Trophoblast cell (in vitro differentiated cells and primary cell): ENCODE measurements around the gene TXNDC16.
"Not testable (repeated sequence)": the region's sequence is repeated elsewhere in the genome, so short reads cannot be mapped to it uniquely, and the experiment has no call there.

Source experiments
- DNase-seq, 2 donors: peaks; one replicate each; pipeline ENCODE4 v3.0.0-alpha.2; 2016
- H2AFZ ChIP-seq: 2 replicates; pipeline ENCODE4 v1.6.1; 2013; ENCODE audit warnings: low read length, moderate library complexity, mild to moderate bottlenecking; ENCODE audit not compliant: insufficient read depth, poor library complexity
- H2AK5ac ChIP-seq: 2 replicates; pipeline ENCODE4 v1.6.1; 2013; ENCODE audit warnings: mild to moderate bottlenecking, low read length
- H2BK120ac ChIP-seq: 2 replicates; pipeline ENCODE4 v1.6.1; 2013; ENCODE audit warnings: low read length, mild to moderate bottlenecking, moderate library complexity; ENCODE audit not compliant: insufficient read depth, poor library complexity
- H2BK12ac ChIP-seq: 2 replicates; pipeline ENCODE4 v1.6.1; 2013; ENCODE audit warnings: mild to moderate bottlenecking, low read length, moderate library complexity
- H2BK5ac ChIP-seq: 2 replicates; pipeline ENCODE4 v1.6.1; 2013; ENCODE audit warnings: low read length, low read depth, moderate library complexity, mild to moderate bottlenecking; ENCODE audit not compliant: poor library complexity
- H3K14ac ChIP-seq: 2 replicates; pipeline ENCODE4 v1.6.1; 2013; ENCODE audit warnings: mild to moderate bottlenecking, low read length
- H3K18ac ChIP-seq: 2 replicates; pipeline ENCODE4 v1.6.1; 2013; ENCODE audit warnings: mild to moderate bottlenecking, low read length
- H3K23ac ChIP-seq: 2 replicates; pipeline ENCODE4 v1.6.1; 2013; ENCODE audit warnings: low read length
- H3K27ac ChIP-seq: 2 replicates; pipeline ENCODE4 v1.5.1; 2013; ENCODE audit warnings: low read depth, mild to moderate bottlenecking, inconsistent platforms, low read length, moderate library complexity
- H3K27me3 ChIP-seq: 2 replicates; pipeline ENCODE4 v1.6.1; 2013; ENCODE audit warnings: inconsistent platforms, mild to moderate bottlenecking, low read length, moderate library complexity; ENCODE audit not compliant: insufficient read depth
- H3K36me3 ChIP-seq, 2 experiments: 1 replicate in 1 of 2; 2 replicates in 1 of 2; pipeline ENCODE4 v1.6.1; 2013; ENCODE audit warnings: low read length in 2 of 2, mild to moderate bottlenecking in 2 of 2, moderate library complexity in 1 of 2; ENCODE audit not compliant: insufficient read depth in 2 of 2, control insufficient read depth in 1 of 2
- H3K4ac ChIP-seq: 2 replicates; pipeline ENCODE4 v1.6.1; 2013; ENCODE audit warnings: low read depth, mild to moderate bottlenecking, low read length, moderate library complexity
- H3K4me1 ChIP-seq, 2 experiments: 1 replicate in 1 of 2; 2 replicates in 1 of 2; pipeline ENCODE4 v1.6.1; 2013; ENCODE audit warnings: low read length in 2 of 2, mild to moderate bottlenecking in 2 of 2, moderate library complexity in 1 of 2; ENCODE audit not compliant: insufficient read depth in 2 of 2, control insufficient read depth in 1 of 2
- H3K4me2 ChIP-seq: 2 replicates; pipeline ENCODE4 v1.6.1; 2013; ENCODE audit warnings: inconsistent platforms, mild to moderate bottlenecking, low read length, moderate library complexity
- H3K4me3 ChIP-seq: 2 replicates; pipeline ENCODE4 v1.5.1; 2013; ENCODE audit warnings: mild to moderate bottlenecking, low read depth, low read length, inconsistent platforms
- H3K79me1 ChIP-seq: one replicate; pipeline ENCODE4 v1.6.1; 2013; ENCODE audit warnings: low read length
- H3K79me2 ChIP-seq: 2 replicates; pipeline ENCODE4 v1.6.1; 2013; ENCODE audit warnings: low read length, mild to moderate bottlenecking; ENCODE audit not compliant: control insufficient read depth, insufficient read depth, poor library complexity
- H3K9ac ChIP-seq: 2 replicates; pipeline ENCODE4 v1.6.1; 2013; ENCODE audit warnings: mild to moderate bottlenecking, low read length
- H3K9me3 ChIP-seq: 2 replicates; pipeline ENCODE4 v1.6.1; 2013; ENCODE audit warnings: low read depth, mild to moderate bottlenecking, control low read depth, inconsistent platforms, low read length; ENCODE audit not compliant: insufficient read depth
- H4K12ac ChIP-seq: 2 replicates; pipeline ENCODE4 v1.6.1; 2013; ENCODE audit warnings: low read depth, mild to moderate bottlenecking, low read length, moderate library complexity
- H4K8ac ChIP-seq: 2 replicates; pipeline ENCODE4 v1.6.1; 2013; ENCODE audit warnings: low read depth, mild to moderate bottlenecking, low read length, moderate library complexity
- H4K91ac ChIP-seq: one replicate; pipeline ENCODE4 v1.6.1; 2013; ENCODE audit warnings: low read depth, mild to moderate bottlenecking, low read length, moderate library complexity
- WGBS: extraction: QIAGEN DNeasy Blood & Tissue Kit; methylation state at CpG from one replicate; pipeline ENCODE4 v1.1.7; 2013; ENCODE audit warnings: missing lambda C conversion rate; ENCODE audit not compliant: insufficient read length, insufficient coverage; ENCODE audit errors: extremely low coverage; 5-methylcytosine and 5-hydroxymethylcytosine counted together

Gene TXNDC16

DNA sequence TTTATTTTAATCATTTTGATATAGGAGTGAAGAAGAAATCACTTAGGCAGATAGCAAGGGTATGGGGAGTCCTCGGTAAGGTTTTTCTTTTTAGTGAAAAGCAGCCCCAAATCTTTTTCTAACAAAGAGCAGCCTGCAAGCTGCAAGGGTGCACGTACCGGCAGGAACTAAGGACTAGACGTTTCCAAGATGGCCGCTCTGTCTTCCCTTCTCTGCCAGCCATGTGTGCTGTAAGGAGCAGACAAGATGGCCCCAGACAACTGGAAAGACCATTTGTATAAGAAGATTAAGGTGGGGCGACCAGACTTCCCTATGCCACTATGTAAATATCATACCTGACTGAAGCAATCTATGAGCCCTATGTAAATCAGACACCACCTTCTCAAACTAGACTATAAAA, 79.6 kb downstream of the TXNDC16 start:
- H2AK5ac ChIP-seq: no peak overlapping the region
- H2AFZ ChIP-seq: no peak overlapping the region
- no peak overlapping the region for H3K23ac ChIP-seq
- no peak overlapping the region for H2BK5ac ChIP-seq
- no peak overlapping the region for H3K27ac ChIP-seq
- no CpG with 5 or more reads among the region's 6 CpGs for WGBS
- no peaks in the 10 kb centered on the region for H3K9me3 ChIP-seq
- no peak overlapping the region for H3K14ac ChIP-seq
- H3K4me3 ChIP-seq: no peak overlapping the region
- no peak overlapping the region for H2BK120ac ChIP-seq
- no peaks in the 10 kb centered on the region for H3K79me1 ChIP-seq
- no peak overlapping the region for H3K4ac ChIP-seq
- H4K12ac ChIP-seq: no peak overlapping the region
- no peak overlapping the region for H2BK12ac ChIP-seq
- no peaks in the 10 kb centered on the region for H3K4me1 ChIP-seq
- no peak overlapping the region for H4K91ac ChIP-seq
- no peaks in the 10 kb centered on the region for H3K27me3 ChIP-seq
- no peak overlapping the region for H4K8ac ChIP-seq
- H3K4me2 ChIP-seq: no peak overlapping the region
- DNase-seq: peak in 1 of 2 donors; percentile 5
- no peaks in the 10 kb centered on the region for H3K36me3 ChIP-seq
- no peak overlapping the region for H3K18ac ChIP-seq
- no peak overlapping the region for H3K9ac ChIP-seq
- H3K79me2 ChIP-seq: no peaks in the 10 kb centered on the region

DNA sequence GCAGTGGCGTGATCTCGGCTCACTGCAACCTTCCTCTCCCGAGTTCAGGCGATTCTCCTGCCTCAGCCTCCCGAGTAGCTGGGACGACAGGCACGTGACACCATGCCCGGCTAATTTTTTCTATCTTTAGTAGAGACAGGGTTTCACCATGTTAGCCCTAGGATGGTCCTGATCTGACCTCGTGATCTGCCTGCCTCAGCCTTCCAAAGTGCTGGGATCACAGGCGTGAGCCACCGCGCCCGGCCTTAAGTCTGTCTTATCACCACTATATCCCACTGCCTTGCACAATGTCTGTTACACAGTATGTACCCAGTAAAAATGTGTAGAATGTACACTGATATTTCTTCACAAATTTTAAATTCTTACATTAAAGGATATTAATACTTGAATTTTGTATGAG, 80.1 kb downstream of the TXNDC16 start:
- WGBS: no CpG with 5 or more reads among the region's 13 CpGs
- H3K27ac ChIP-seq, H3K4me1 ChIP-seq, H3K9ac ChIP-seq, H3K79me2 ChIP-seq, H3K4me2 ChIP-seq, H4K8ac ChIP-seq, H3K27me3 ChIP-seq, H3K36me3 ChIP-seq, H2AK5ac ChIP-seq, H2BK5ac ChIP-seq, H2BK12ac ChIP-seq, H4K12ac ChIP-seq, H3K14ac ChIP-seq, H3K4me3 ChIP-seq, H3K4ac ChIP-seq, H3K18ac ChIP-seq, H3K9me3 ChIP-seq, H3K23ac ChIP-seq, H4K91ac ChIP-seq, H2AFZ ChIP-seq, H2BK120ac ChIP-seq, H3K79me1 ChIP-seq: not testable (repeated sequence)
- peak; percentile 71 to 78 for DNase-seq

DNA sequence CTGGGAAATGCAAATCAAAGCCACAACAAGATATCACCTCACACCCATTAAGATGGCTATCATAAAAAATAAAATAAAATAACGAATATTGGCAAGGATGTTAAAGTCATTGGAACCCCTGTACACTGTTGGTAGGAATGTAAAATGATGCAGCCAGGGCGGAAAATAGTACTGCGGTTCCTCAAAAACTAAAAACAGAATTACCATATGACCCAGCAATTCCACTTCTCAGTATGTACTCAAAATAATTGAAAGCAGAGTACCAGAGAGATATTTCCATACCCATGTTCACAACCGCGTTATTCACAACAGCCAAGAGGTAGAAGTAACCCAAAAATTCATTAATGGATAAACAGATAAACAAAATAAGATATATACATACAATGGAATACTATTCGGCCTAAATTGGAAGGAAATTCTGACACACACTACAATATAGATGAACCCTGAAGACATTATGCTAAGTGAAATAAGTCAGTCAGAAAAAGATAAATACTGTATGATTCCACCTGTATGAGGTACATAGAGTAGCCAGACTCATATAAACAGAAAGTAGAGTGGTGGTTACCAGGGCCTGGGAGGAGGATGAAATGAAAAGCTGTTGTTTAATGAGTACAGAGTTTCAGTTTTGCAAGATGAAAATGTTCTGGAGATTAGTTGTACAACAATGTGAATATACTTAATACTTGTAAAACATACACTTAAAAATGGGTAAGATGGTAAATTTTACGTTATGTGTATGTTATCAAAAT, 84.6 kb downstream of the TXNDC16 start:
- Histone ChIP-seq H2BK120ac (no peak overlapping the region), H2AK5ac (no peak overlapping the region), H3K4me3 (no peak overlapping the region), H3K79me2 (no peaks in the 10 kb centered on the region), H3K4me2 (no peak overlapping the region), H3K23ac (no peak overlapping the region), H3K27me3 (no peaks in the 10 kb centered on the region), H3K4me1 (no peaks in the 10 kb centered on the region), H3K4ac (no peak overlapping the region), H3K9me3 (no peaks in the 10 kb centered on the region), H2BK5ac (no peak overlapping the region), H2BK12ac (no peak overlapping the region), H3K36me3 (no peaks in the 10 kb centered on the region), H2AFZ (no peak overlapping the region), H3K18ac (no peak overlapping the region), H3K14ac (no peak overlapping the region), H3K9ac (no peak overlapping the region), H4K12ac (no peak overlapping the region), H3K27ac (no peak overlapping the region), H3K79me1 (no peaks in the 10 kb centered on the region), H4K8ac (no peak overlapping the region), H4K91ac (no peak overlapping the region)
- WGBS: no CpG with 5 or more reads among the region's 7 CpGs
- DNase-seq: no peak

DNA sequence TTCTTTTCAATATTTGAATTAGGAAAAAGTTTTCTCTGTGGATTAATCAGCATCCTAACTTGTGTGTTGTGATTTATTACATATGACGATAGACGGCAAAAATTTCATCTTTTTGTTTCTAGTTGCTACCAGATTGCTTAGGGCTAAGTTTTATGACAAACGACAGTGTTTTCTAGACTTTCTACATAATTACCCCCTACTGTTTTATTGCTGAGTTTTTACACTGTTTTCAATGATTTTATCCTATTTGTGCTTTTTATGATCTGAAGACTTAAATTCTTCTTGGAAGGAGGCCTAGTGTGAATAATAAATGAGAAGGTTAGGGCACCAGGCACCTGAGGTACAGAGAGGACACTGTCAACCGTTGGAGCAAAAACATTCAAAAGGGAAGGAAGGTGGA, 88.1 kb downstream of the TXNDC16 start:
- peaks cover 0 to 1% of the 10 kb centered on the region in 2 experiments for H3K36me3 ChIP-seq
- no peak overlapping the region for H2BK5ac ChIP-seq
- no CpG with 5 or more reads among the region's 4 CpGs for whole genome bisulfite sequencing
- no peak overlapping the region for H3K4ac ChIP-seq
- DNase-seq: no peak
- no peak overlapping the region for H4K8ac ChIP-seq
- H2AK5ac ChIP-seq: no peak overlapping the region
- no peak overlapping the region for H3K9ac ChIP-seq
- no peak overlapping the region for H2AFZ ChIP-seq
- no peaks in the 10 kb centered on the region for H3K27me3 ChIP-seq
- H3K4me2 ChIP-seq: no peak overlapping the region
- peaks cover 3% of the 10 kb centered on the region for H3K9me3 ChIP-seq
- no peak overlapping the region for H4K12ac ChIP-seq
- no peaks in the 10 kb centered on the region for H3K4me1 ChIP-seq
- H3K79me1 ChIP-seq: no peaks in the 10 kb centered on the region
- H2BK12ac ChIP-seq: no peak overlapping the region
- H4K91ac ChIP-seq: no peak overlapping the region
- no peak overlapping the region for H2BK120ac ChIP-seq
- no peaks in the 10 kb centered on the region for H3K79me2 ChIP-seq
- H3K14ac ChIP-seq: no peak overlapping the region
- no peak overlapping the region for H3K18ac ChIP-seq
- no peak overlapping the region for H3K27ac ChIP-seq
- no peak overlapping the region for H3K23ac ChIP-seq
- no peak overlapping the region for H3K4me3 ChIP-seq
